ENCODE results near the gene GRPEL1.
"Not testable (repeated sequence)": the region's sequence is repeated elsewhere in the genome, so short reads cannot be mapped to it uniquely, and the experiment has no call there.

The GRPEL1 gene

GRCh38 chr4:7089213-7089986 lies 21.5 kb upstream of the GRPEL1 start:
- DNase-seq = no peak

GRCh38 chr4:7087036-7087435 lies 19.2 kb upstream of the GRPEL1 start:
- no peak for DNase-seq

GRCh38 chr4:7086384-7086783 lies 18.5 kb upstream of the GRPEL1 start:
- no peak for DNase-seq

GRCh38 chr4:7084564-7084961 lies 16.7 kb upstream of the GRPEL1 start:
- not testable (repeated sequence) for DNase-seq

GRCh38 chr4:7083597-7084563 lies 16.0 kb upstream of the GRPEL1 start:
- no peak for DNase-seq

- DNase-seq = not testable (repeated sequence)
These were observed 12.0 kb upstream of the GRPEL1 start for GRCh38 chr4:7079909-7080308.

GRCh38 chr4:7079483-7079882 lies 11.6 kb upstream of the GRPEL1 start:
- DNase-seq = not testable (repeated sequence)

- no peak for DNase-seq
These were observed 10.2 kb upstream of the GRPEL1 start for GRCh38 chr4:7078025-7078424.

GRCh38 chr4:7077371-7077770 lies 9.5 kb upstream of the GRPEL1 start:
- no peak for DNase-seq

GRCh38 chr4:7076696-7077082 lies 8.8 kb upstream of the GRPEL1 start:
- DNase-seq = no peak

- DNase-seq = no peak
These were observed 8.3 kb upstream of the GRPEL1 start for GRCh38 chr4:7075962-7076695.

- no peak for DNase-seq
These were observed 6.6 kb upstream of the GRPEL1 start for GRCh38 chr4:7074426-7074825.

GRCh38 chr4:7073526-7074390 lies 5.9 kb upstream of the GRPEL1 start:
- DNase-seq = peak; percentile 19 to 29

GRCh38 chr4:7073059-7073458 lies 5.2 kb upstream of the GRPEL1 start:
- DNase-seq = no peak

GRCh38 chr4:7070729-7071511 lies 3.1 kb upstream of the GRPEL1 start:
- DNase-seq = peak; percentile 78 to 83

- DNase-seq = no peak
These were observed 1.0 kb upstream of the GRPEL1 start for GRCh38 chr4:7068883-7069282.

GRCh38 chr4:7068279-7068842 lies 497 bp upstream of the GRPEL1 start:
- DNase-seq = no peak

GRCh38 chr4:7067126-7067451 lies 775 bp downstream of the GRPEL1 start:
- DNase-seq = peak in 1 of 2 donors; percentile 54

- DNase-seq = no peak
These were observed 1.4 kb downstream of the GRPEL1 start for GRCh38 chr4:7066493-7066892.

GRCh38 chr4:7066006-7066405 lies 1.9 kb downstream of the GRPEL1 start:
- no peak for DNase-seq

GRCh38 chr4:7063362-7063761 lies 4.5 kb downstream of the GRPEL1 start:
- no peak for DNase-seq

Measured in inflammatory macrophage (primary cell).